NB4 (cell line): ENCODE measurements around the gene AMBRA1.

Experiments used
- DNase-seq: peaks from one replicate; pipeline ENCODE4 v3.0.0; 2010; ENCODE audit warnings: low read depth
- H3K4me3 ChIP-seq: one replicate; pipeline ENCODE4 v1.5.1; 2011; ENCODE audit warnings: mild to moderate bottlenecking, low read depth, low read length, moderate library complexity
- CTCF ChIP-seq: IDR thresholded peaks from one replicate; pipeline ENCODE4 v1.5.1; 2012; ENCODE audit warnings: low read depth, low read length
- MAX ChIP-seq: IDR thresholded peaks from 2 replicates; pipeline ENCODE4 v1.6.1; 2011; ENCODE audit warnings: low read depth, low read length
- MYC ChIP-seq: IDR thresholded peaks from 2 replicates; pipeline ENCODE4 v1.6.1; 2011; ENCODE audit warnings: low read depth, low read length
- POLR2A ChIP-seq: IDR thresholded peaks from 2 replicates; pipeline ENCODE4 v1.6.1; 2011; ENCODE audit warnings: mild to moderate bottlenecking; ENCODE audit not compliant: insufficient read length; ENCODE audit errors: extremely low read depth

Gene AMBRA1

GRCh38 chr11:46348566-46349401 lies 245.0 kb downstream of the AMBRA1 start:
- TF ChIP-seq MAX, result no peak
- no peak for TF ChIP-seq MYC
- no peak for TF ChIP-seq CTCF
- TF ChIP-seq POLR2A, result no peak
- peak overlapping the region; percentile 70 for H3K4me3 ChIP-seq
- peak; percentile 76 for DNase-seq

- DNase-seq, result no peak
- peak overlapping the region; percentile 70 for H3K4me3 ChIP-seq
- TF ChIP-seq MYC (no peak), POLR2A (no peak), MAX (no peak), CTCF (no peak)
Measured at GRCh38 chr11:46347637-46348311, 246.0 kb downstream of the AMBRA1 start.

- DNase-seq, result peak; percentile 89
- H3K4me3 ChIP-seq, result peak within 1 kb of the TSS; percentile 93
- TF ChIP-seq MAX (peak; percentile 44; the same call in 1 of the 2 replicates), POLR2A (peak; percentile 51), CTCF (peak; percentile 15), MYC (peak; percentile 42)
Measured at GRCh38 chr11:46346886-46347636, 246.8 kb downstream of the AMBRA1 start, which contains the start of gene DGKZ. TSS of gene DGKZ (plus strand) at chr11:46347463. CDS start at chr11:46347660, 197 bp downstream.
